GM19463 (cell line): ENCODE results near the gene NPSR1.
"Not testable (repeated sequence)": the region's sequence is repeated elsewhere in the genome, so short reads cannot be mapped to it uniquely, and the experiment has no call there.

Experiments used
- ATAC-seq: cut with Tn5 transposase; IDR thresholded peaks from one replicate; pipeline ENCODE4 v1.9.1; 2021; ENCODE audit warnings: mild to moderate bottlenecking, moderate library complexity; ENCODE audit not compliant: unreplicated experiment

NPSR1 gene, protein sequence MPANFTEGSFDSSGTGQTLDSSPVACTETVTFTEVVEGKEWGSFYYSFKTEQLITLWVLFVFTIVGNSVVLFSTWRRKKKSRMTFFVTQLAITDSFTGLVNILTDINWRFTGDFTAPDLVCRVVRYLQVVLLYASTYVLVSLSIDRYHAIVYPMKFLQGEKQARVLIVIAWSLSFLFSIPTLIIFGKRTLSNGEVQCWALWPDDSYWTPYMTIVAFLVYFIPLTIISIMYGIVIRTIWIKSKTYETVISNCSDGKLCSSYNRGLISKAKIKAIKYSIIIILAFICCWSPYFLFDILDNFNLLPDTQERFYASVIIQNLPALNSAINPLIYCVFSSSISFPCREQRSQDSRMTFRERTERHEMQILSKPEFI

DNA sequence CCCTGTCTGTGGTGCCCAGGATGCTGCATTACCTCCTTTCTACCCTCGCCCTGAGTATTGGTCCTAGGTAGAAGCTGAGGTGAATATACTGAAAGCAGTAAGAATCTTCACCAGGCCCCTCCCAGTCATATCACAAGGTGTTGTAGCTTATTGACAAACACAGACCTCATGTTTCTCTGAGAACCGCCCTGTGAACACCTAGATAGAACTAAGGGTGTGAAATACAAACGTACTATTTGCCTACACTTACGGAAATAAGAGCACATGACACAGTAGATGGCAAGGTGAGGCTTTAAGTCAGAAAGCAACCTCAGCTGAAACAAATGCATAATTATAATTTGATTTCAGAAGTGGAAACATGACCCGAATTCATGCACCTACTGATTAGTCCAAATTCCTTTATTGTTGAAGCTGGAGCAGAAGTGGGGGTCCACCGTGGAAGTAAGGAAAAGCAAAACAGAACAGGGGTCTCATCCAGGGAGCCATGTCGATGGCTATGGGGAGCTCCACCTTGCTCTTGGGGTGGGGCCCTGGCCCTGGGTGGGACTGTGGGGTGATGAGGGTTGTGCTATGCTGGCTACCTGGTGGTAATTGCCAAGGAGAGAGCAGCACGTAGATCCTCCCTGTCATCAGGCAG, at the start of gene NPSR1:
NPSR1 (plus strand) TSS at position 587 of the 637 bp plus-strand sequence. CDS start 195 bp downstream, outside the sequence.
- no peak for ATAC-seq

DNA sequence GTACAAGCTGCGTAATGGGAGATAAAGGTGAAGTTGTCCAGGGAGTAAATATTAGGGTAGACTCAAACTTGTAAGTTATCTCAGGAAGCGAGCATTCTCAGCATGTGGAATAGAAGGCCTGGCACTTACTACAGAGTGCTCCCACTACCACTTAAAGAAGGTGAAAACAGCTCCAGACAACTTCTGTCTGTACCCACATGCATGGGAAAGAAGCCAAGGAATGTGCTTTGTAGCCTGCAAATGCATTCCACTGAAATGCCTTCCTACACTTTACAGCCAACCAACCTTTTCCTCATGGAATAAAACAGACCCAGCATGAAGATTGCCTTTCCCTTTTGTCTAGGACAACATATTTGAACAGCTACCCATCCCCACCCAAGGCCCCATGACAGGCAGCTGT, 45.4 kb upstream of the NPSR1 start:
- ATAC-seq, result no peak

DNA sequence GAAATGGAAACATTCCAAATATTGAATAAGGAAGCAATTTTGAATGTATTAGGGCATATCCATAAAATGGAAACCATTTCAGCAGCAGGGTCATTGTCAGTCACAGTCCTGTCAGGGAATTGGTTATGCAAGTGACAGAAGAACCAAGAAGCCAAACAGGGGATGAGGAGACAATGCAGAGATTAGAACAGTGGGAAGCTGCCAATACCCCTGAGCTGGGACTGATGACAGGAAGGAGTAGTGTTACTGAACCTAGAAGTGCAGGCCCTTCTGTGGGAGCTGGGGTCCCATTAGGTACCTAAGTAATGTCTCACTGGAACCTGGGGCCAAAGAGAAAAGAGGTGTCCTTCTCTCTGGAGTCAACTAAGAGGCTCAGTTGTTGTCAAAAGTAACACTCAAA, 37.6 kb upstream of the NPSR1 start:
- ATAC-seq, result no peak

DNA sequence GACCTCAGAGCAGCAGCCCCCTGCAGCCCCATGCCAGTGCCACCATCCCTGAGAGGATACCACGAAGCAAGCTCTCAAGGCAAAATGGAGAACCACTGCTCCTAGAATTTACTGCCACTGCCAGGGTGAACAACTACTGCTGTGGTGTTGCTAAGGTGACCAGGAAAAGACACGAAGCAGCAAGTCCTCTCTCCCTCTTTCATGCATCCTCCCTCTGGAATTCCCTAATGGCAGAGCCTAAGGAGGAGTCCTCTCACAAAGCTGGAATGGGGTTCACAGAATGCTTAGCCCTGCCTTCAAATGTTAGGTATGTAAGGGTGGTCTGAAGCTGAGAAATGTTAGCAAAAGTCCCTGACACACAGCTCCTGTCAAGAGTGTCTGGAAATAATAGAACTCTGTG, 35.8 kb upstream of the NPSR1 start:
- no peak for ATAC-seq

DNA sequence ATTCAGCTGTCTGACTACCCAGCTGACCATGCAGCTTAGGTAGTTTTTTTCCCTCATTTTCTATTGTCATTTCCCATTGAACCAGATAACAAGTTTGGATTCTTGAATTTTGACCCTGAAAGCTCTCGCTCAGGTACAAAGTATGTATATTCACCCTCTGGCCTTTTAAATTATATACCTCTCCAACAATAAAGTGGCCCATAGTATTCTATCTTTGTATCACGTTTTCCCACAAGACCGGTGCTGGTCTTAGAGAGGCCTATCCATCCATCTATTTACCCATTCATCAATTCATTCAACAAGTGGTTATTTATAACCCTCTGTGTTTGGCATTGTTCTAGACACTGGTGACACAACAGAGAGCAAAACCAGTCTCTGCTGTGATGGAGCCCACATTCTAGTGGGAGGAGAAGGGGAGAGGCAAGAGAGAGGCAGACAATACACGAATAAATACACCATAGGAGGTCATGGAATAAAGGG, 35.2 kb upstream of the NPSR1 start:
- ATAC-seq, result no peak

DNA sequence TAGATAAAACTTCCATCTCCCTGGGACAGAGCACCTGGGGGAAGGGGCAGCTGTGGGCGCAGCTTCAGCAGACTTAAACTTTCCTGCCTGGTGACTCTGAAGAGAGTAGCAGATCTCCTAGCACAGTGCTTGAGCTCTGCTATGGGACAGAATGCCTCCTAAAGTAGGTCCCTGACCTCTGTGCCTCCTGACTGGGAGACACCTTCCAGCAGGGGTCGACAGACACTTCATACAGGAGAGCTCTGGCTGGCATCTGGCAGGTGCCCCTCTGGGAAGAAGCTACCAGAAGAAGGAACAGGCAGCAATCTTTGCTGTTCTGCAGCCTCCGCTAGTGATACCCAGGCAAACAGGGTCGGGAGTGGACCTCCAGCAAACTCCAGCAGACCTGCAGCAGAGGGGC, 29.4 kb upstream of the NPSR1 start:
- ATAC-seq, result not testable (repeated sequence)

DNA sequence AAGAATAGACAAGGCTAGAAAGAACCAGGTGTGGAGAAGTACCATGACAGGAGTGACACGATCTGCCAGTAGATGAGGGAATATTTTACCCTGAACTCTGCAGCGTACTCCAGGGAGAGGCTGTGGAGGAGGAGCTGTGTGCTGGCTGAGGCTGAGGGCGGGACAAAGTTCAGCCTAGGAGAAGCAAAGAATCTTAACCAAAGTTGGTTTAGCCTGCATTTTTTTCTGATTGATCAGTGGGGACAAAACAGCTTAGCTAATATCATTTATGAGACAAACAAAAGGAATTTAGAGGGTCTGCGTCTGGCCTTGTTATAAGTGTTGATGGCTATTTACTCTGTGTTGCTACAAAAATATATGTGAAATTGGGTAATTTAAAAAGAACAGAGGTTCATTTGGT, 5.2 kb upstream of the NPSR1 start:
- ATAC-seq, result no peak

DNA sequence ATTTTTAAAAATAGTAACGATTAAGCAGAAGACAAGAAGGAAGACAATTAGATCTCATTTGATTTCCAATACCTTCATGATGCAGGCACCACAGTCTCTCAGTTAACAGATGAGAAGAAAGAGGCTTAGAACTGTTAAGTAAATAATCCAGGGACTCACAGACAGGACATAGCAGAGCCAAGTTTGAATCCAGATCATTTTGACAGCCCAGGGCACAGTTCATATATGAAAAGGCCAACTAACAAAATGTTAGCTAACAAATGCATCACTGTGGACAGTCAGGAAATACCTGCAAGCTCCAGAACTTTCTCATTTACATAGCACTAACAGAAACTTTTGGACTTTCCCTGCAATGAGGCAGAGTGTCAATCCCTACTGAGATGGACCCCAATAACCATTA, 4.2 kb upstream of the NPSR1 start:
- ATAC-seq, result no peak

DNA sequence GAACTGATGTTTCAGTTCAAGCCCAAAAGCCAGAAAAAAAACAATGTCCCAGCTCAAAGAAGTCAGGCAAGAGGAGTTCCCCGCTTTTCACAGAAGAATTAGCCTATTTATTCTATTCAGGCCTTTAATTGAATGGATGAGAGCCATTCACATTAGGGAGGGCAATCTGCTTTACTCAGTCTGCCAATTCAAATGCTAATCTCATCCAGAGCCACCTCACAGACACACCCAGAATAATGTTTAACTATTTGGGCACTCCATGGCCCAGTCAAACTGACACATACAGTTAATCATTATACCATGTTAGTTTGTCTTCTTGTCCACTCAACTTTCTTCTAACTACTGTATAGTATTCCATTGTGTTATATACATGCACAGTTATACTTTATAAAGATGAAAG, 2.6 kb upstream of the NPSR1 start:
- peak; percentile 55 for ATAC-seq

DNA sequence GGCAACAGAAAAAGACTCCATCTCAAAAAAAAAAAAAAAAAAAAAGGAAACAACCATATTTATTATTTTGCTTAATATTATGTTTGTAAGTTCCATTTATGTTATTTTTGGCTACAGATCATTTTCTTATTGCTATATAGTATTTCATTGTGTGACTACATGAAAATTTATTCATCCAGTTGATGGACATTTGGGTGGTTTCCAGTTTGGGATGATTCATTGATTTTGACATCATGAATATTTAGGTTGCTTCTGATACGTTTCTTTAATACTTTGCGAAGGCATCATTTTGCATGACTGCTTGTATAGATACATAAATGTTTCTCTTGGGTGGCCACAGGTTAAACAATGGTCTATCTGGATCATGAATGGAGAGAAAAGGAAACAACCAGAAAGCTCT, 2.0 kb upstream of the NPSR1 start:
- no peak for ATAC-seq

DNA sequence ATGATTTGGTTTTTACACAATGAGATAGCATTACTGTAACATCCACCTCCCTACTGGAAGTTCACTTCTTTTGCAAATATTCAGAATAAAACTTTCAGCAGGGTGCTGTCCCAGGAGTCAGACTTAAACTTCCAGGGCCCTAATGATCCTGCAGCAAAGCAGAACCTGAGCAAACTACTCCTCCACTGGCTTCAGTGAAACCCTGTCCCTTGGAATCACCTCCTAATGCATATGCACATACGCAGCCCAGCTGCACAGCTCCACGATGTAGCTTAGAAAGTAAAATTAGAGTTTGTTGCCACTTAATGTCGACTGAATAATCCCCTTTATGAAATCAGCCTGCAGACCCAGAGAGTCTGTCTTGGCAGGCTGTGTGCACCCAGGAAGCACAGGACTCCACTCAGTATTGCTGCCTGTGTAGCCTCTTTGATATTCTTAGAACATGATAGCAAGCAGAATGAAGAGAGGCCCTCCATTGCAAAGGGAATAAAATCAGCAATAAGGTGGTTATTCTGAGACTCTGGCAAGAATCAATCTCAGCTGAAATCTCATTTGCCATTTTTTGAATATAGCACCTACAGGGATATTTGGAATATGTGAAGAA, 1.6 kb downstream of the NPSR1 start:
- ATAC-seq, result no peak

DNA sequence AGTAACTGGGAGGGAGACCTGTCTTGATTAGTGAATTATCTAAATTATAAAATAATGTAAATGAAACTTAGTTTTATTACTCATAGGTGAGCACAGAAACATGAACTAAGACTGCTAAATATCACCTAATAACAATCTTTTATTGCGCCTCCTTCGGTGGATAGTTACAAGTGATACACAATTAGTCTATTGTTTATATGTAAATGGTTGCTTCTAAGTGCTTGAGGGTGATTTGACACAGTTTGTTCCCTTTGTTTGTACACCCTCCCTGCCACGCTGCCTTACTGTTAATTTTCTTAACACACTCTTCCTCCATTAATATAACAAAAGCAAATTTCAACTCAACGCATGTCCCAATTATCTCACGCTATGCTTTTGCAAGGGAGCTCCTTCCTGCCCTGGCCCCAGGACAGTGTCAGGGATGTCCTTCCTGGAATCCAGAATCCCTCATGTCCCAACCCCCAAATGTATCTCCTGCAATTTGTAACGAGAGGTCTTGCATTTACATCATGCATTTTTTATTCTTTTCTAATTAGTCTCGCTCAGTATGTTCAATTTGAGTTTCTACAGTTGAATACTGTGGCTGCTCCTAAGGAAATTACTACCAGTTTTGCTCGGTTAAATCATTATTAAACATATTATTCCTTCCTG, 4.2 kb downstream of the NPSR1 start:
- no peak for ATAC-seq

DNA sequence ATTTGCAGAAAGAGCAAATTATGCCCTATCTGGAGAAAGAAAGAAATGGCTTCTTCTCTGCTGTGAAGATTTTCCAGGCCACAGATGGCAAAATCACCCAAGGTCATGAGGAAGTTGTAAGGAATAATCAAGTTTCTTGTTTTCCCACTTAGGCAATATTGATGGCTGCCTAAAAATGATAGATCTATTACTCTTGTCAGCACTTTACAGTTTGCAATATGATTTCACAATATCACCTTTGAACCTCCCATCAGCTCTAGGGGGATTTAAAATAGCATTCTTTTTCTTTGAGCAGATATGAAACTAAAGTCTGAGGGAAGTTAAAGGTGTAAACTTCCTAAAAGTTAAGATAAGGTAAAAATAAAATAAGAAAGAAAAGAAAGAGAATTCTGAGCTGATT, 6.7 kb downstream of the NPSR1 start:
- ATAC-seq, result no peak

DNA sequence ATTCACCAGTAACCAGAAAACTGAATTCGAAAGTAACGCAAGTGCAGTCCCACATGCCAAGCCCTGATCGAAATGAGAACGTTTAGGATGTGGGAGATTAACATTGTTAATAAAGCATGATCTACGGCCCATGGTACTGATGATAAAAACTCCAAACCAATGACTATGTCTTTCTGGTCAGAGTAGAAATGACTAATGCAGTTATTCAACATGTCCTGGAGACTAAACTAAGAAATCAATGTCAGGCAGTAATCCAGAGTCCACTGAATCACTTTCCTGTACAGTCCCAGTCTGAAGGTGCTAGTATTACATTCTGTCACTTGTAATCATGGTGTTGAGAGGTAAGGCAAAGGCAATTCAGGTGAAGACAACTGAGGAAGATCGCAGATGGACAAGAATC, 14.4 kb downstream of the NPSR1 start:
- no peak for ATAC-seq

DNA sequence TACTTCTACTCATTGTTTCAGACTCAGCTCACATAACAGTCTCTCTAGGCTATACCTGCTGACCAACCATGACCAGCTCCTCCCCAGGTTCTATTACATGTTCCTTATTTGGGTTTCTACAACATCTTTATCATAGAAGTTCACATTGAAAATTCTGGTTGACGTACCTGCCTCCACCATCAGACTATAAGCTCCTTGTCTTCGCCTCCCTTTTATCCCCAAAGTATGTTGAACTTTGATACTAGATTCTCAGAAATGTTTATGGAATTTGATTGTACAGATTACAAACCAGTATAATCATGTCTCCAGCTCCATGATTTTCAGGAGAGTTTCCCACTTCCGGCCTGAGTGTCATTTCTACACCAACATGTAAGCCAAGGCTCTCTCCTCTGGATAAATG, 15.0 kb downstream of the NPSR1 start:
- ATAC-seq, result no peak

DNA sequence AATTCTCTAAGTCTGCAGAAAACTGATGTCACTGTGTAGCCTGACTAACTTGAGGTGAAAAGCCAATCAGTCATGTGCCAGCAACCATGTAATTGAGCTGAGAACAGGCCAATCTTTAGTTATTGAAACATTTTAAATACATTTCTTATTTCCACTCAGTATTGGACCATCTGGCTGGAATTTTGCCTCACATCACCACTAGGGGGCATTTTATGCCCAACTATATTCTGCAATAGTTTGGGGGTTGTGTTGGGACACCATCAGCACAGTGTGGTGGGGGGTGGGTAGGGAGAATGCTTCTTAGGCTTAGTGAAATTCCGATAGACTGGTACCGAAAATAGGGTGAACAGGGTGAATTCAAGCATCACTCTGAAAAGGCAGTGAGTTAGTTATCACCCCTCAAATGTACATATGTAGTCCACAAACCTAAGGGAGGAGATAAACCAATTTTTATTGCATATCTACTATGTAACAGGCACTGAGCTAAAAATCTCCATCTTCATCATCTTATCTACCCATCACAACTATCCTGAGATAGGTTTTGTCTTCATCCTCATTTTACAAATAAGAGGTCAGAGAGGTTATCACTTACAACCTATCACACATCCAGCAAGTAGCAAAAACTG, 17.8 kb downstream of the NPSR1 start:
- peak; percentile 82 for ATAC-seq

DNA sequence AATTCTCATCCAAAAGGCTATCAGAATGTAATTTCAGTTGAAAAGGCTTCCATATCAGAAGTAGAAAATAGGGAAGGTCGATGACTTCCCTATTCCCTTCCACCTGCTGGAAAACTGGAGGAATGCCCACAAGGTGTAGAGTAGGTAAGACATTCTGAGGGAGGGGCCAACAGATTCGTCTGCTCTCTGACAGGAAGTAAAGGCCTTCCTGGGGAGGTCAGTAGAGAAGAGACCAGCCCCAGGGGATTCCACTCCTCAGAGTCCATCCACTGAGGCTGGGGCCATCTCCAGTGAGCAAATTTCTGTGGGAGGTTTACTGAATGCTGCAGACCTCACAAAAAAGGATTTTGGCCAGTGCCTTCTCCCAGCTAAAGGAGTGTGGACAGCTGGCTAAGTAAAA, 19.5 kb downstream of the NPSR1 start:
- ATAC-seq, result no peak

DNA sequence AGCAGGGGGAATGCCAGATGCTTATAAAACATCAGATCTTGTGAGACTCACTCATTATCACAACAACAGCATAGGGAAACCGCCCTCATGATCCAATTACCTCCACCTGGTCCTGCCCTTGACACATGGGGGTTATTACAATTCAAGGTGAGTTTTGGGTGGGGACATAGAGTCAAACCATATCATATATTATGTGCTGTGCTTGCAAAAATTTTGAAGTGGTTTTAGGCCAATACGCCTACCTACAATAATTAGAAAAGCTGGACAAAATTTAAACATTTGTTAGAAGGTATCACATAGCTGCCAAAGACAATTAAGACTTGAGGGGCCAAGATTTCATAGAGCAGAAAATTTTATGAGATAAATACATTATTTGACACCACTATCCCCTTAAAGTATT, 29.5 kb downstream of the NPSR1 start:
- no peak for ATAC-seq

DNA sequence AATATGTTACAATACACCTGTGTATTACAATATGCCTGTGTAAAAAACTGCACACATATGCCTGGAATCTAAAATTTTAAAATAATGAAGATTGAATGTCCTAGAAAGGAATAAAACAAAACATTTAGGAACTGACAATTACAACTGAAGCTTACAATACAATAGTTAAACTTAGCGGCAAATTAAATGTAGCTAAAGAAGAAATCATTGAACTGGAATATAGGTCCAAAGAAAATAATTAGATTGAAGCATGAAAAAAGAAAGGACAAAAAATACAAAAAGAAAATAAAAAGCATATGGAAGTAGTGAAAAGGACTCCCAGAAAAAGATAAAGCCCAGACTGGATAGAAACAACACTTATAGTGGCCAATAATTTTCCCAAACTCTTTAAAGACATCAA, 38.4 kb downstream of the NPSR1 start:
- no peak for ATAC-seq

DNA sequence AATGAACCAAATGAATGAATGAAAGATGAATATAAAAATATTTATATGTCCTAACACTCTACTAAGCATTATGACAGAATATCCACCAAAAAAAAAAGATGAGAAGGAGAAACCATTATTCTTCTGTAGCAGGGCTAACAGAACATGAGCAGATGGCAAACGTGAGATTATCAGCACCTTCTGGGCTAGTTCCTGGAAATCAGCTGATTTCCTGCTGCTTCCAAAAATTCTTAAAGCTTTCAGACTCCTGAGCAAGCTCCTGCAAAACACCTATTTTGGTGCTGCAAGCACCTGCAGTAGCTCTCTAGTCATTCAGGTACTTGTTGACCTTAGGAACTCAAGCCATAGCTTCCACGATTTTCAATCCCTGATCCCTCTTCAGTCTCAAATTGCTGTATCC, 51.8 kb downstream of the NPSR1 start:
- ATAC-seq, result no peak

DNA sequence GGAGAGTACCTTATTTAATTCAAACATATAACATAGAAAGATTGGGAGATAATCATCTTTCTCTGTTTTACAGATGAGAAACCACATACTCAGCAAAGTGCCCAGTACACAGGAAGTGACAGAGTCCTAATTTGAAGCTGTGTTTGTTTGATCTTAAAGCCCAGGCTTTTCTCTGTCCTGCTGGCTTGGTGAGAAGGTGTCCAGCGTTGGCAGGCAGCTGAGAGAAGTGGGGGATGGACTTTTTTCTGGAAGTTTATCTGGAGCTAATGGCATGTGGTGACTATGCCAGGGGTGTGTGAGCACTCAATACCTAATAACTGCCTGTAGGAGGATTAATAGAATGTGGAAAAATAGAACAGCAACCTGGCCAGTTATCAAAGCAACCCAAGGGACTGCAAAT, 60.8 kb downstream of the NPSR1 start:
- ATAC-seq, result peak; percentile 60
